ENCODE data around the gene RAB3D. TPM values are rescaled to one million over a fixed set of nuclear protein-coding genes. Genes with fewer than 3 reads are reported as not detected.
"Not testable (repeated sequence)": the region's sequence is repeated elsewhere in the genome, so short reads cannot be mapped to it uniquely, and the experiment has no call there.

Gene RAB3D
- total RNA-seq, 1 donor from 2014 or later: 9.4 TPM

DNA sequence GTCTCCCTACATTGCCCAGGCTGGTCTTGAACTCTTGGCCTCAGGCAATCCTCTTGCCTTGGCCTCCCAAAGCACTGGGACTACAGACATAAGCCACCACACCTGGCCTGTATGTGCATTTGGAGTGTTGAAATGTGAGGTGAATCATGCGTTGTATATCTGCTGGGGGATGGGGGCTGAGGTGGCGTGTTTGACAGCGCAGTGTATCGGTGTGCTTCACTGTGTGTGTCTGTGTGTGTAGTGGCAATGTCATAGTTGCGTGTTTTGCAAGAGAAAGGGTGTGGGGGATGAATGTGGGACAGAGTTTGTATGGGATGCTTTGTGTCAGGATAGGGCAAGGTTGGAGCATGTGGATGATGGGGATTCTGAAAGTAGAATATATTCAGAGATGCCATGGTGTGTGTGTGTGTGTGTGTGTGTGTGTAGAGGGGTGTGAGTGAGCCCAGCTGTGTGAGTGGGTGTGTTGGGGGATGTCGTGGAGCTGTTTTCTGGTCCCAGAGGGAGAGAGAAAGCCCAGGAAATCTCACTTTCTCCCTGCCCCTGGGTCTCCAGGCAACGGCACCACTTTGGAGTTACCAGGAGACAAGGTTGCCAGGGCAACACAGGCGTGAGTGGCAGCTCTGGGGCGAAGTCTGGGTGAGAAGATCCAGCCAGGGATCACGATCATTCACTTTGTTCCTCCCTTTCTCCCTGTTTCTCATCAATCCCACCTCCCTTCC lies 33.9 kb upstream of the RAB3D start:
- ATAC-seq (no peak), DNase-seq (ENCODE audit: missing footprints) (no peak)
- intact Hi-C loops (cut with DNase I): loop anchor here (5.0 kb wide), 1 partner anchor 129 kb away; no protein-coding TSS in a partner anchor

DNA sequence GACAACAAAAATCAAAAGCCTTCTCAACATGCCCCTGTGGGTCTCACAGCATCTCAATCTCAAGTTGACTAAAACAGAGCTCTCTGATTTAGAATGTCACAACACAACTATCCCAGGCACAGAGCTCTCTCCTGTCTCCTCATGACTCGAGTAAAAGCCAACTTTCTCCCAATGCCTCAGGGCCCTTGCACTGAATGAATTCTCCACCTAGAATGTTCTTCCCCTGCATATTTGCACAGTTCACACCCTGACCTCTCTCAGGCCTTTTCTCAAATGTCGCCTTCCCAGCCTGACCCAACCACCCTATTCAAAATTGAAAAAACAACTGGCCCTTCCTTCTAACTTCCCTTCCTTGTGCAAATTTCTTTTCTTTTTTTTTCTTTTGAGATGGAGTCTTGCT lies 31.3 kb upstream of the RAB3D start:
- intact Hi-C loops (cut with DNase I): loop anchor here (5.0 kb wide), 1 partner anchor 132 kb away; no protein-coding TSS in a partner anchor
- ATAC-seq (no peak), DNase-seq (ENCODE audit: missing footprints) (no peak)

DNA sequence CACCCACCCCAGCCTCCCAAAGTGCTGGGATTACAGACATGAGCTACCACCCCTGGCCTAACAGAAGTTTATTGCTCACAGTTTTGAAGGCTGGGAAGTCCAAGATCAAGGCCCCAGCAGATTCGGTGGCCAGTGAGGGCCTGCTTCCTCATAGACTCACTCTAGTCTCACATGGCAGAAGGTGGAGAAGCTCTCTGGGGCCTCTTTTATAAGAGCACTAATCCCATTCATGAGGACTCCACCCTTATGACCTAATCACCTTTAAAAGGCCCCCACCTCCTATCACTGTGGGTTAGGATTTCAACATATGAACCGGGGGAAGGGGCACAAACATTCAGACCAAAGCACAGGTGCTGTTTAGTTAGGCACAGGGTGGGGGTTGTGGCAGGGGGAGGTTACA lies 28.1 kb upstream of the RAB3D start:
- ATAC-seq (no peak), DNase-seq (ENCODE audit: missing footprints) (no peak)
- intact Hi-C loops (cut with DNase I): no loop called here

DNA sequence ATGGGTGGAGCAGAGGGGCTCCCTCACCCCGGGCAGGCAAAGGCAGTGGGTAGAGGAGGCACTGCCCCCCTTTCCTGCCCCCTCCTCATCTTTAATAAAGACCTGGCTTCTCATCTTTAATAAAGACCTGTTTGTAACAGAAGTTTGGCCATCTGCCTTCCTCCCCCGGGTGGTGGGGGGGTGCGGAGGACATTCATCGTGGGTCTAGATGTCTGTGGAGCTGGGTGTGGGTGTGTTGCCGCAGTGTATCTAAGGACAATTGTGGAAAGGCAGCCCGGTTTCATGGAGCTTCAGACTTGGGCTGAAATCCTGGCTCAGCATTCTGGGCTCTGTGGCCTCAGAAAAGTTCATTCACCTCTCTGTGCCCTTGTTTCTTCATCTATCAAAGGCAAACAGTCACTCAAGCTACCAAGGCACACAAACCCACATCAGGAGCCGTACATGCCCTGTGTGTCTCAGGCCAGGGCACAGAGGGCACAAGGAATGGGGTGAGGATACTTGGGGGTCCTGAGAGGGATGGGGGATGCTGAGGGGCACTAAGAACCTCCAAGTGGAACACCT lies 26.2 kb upstream of the RAB3D start:
- ATAC-seq (no peak), DNase-seq (ENCODE audit: missing footprints) (no peak)
- intact Hi-C loops (cut with DNase I): no loop called here

DNA sequence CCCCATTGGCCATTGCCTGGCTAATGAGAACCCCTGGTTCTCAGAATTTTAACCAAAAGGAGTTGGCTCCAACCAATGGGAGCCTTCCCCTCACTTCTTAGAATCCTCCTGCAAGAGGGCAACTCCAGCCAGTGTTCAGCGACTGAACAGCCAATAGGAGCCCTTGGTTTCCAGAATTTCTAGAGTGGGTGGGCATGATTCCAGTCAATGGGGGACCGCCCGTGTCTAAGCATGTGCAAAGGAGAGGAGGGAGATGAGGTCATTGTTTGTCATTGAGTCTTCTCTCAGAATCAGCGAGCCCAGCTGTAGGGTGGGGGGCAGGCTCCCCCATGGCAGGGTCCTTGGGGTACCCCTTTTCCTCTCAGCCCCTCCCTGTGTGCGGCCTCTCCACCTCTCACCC lies 25.5 kb upstream of the RAB3D start:
- ATAC-seq (no peak), DNase-seq (ENCODE audit: missing footprints) (no peak)
- intact Hi-C loops (cut with DNase I): no loop called here

DNA sequence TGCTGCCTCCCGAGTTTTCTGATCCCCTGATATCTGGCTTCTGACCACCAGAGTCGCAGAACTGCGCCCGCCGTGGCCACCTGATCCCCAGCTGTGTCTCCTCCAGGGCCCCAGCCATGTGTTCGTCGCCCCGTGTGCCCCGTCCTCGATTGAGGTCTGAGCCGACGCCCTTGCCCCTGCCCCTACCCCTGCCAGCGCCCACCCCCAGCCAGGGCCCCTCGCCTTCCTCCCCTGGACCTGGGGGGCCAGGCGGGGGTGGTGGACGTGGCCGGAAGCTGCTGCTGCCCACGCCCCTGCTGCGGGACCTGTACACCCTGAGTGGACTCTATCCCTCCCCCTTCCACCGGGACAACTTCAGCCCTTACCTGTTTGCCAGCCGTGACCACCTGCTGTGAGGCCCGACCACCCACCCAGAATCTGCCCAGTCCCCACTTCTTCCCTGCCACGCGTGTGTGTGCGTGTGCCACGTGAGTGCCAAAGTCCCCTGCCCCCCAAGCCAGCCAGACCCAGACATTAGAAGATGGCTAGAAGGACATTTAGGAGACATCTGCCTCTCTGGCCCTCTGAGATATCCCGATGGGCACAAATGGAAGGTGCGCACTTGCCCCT lies 24.9 kb upstream of the RAB3D start:
- ATAC-seq: no peak
- intact Hi-C loops (cut with DNase I): no loop called here
- DNase-seq (ENCODE audit: missing footprints): no peak

DNA sequence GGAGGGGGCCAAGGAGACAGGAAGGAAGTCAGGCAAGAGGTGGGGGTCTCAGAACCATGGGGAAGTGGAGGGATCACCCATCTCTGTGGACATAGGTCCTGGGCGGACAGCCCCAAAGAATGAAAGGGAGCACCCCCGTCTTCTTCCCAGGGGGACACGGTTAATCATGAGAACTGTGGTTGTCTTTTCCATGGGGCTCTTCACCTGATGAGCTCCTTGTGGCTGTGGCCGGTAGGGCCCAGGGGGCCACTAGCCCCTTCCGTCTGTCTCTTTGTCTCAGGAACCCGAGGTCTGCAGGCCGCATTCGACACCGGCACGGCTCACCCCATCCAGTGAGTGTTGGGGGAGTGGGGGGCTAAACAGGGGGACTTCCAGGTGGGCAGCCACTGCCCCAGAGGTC lies 24.4 kb upstream of the RAB3D start:
- intact Hi-C loops (cut with DNase I): no loop called here
- DNase-seq (ENCODE audit: missing footprints) (no peak), ATAC-seq (no peak)

DNA sequence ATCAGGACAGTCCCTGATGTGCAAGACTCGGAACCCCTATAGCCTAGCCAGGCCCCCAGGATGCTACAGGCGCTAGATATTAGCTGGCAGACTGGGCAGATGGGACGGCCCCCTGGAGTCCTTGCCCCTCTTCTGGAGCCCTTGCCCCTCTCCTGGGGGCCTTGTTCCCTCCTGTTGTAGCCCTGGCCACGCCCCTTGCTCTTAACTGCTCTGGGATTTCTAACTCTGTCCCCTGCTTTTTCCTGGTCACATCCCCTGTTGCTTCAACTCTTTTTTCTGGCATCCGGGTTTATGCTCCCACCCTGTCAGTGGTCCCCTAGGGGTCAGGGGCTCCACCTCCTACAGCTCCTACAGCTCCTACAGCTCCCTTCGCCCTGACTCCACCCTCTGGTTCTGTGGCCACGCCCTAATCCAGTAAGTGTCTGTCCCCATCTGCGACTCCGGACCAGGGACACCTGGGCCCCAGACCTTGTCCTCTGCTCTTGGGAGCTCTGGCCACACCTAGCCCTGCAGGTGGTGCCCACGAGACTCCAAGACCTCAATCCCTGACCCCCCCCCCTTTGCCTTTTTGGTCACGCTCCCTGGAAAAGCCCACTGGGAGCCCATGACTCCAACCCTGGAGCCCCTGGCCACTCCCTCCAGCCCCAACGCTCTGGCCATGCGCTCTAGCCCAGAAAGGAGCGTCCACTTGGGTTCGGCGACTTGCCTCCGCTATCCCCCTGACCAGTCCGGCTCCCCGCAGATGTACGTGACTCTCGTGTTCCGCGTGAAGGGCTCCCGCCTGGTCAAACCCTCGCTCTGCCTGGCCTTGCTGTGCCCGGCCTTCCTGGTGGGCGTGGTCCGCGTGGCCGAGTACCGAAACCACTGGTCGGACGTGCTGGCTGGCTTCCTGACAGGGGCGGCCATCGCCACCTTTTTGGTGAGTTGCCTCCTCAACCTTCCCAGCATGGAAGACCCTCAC lies 22.6 kb upstream of the RAB3D start:
- ATAC-seq: no peak
- intact Hi-C loops (cut with DNase I): no loop called here
- no peak for DNase-seq (ENCODE audit: missing footprints)

DNA sequence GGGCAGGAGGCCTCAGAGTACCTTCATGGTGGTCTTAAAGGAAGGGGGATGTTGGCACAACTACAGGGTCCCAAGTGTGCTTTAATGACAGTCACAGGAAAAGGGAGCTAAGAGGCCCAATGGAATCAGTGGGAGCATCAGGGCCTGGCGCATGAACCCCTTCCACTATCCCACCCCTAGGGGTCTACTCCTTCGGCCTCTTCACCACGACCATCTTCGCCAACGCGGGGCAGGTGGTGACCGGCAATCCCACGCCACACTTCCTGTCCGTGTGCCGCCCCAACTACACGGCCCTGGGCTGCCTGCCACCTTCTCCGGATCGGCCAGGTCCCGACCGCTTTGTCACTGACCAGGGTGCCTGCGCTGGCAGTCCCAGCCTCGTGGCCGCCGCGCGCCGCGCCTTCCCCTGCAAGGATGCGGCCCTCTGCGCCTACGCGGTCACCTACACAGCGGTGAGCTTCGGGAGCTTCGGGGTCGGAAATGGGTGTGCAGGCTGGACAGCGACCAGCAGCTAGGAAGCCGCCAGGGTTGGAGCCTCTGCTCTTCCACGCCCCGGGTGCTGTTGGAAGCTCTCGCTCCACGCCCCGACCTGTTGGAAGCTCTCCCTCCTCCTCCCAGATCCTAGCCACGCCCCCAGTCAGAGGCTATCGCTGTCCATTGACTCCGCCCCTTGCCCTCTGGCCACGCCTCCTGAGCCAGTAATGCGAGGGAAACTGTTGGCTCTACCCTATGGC lies 21.7 kb upstream of the RAB3D start:
- DNase-seq (ENCODE audit: missing footprints): peak; percentile 68
- intact Hi-C loops (cut with DNase I): no loop called here
- no peak for ATAC-seq

DNA sequence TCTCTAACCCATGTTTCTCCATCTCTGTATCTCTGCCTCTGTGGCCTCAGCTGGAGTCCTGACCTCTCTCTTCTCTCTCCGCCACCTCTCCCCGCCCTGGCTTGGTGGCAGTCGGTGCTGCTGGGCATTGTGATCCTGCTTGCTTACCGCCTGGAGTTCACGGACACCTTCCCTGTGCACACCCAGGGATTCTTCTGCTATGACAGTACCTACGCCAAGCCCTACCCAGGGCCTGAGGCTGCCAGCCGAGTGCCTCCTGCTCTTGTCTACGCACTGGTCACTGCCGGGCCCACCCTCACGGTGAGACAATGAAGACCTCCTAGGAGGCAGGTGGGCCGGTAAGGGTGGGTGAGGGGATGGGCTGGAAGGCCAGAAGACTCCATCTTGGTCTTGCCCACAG lies 20.0 kb upstream of the RAB3D start:
- intact Hi-C loops (cut with DNase I): no loop called here
- DNase-seq (ENCODE audit: missing footprints): no peak

DNA sequence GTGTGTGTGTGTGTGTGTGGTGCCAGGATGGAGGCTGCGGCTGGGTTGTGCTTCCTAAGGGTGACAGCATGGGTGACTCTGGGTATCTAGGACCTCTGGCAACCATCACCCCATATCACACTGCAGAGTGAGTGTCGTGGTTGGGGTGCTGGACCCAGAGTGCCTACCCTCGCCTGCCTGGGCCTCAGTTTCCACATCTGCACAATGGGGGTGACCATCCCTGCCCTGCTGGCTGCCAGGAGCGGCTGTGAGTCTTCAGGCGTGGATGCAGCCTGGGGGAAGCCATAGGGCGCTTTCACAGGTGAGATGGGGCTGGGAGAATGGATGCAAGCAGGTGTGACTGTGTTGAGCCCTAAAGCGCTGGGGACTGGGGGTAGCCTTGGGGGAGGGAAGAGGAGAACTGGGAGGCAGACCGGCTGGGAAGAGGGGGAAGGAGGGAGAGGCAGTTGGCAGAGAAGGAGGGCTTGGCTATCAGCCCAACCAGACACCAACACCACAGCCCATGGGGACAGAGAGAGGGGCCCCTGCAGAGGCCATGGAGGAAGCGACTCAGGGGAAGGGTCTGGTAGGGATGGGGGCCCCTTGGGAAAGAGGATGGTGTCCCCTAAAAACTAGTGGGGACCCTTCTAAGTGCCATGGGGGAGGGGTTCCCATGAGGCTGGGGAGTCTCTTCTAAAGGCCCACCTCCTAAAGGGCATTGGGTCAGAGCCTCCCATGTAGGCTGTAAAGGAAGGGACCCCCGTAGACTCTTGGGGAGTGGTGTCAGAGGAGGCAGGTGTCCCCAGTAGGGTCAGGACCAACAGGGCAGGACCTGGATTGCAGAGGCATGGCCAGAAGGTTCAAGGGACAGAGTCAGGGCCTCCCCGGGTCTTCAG lies 17.5 kb upstream of the RAB3D start:
- ATAC-seq (no peak), DNase-seq (ENCODE audit: missing footprints) (no peak)
- intact Hi-C loops (cut with DNase I): no loop called here

More for the DNA sequence above, 20.0 kb upstream of the RAB3D start:
- no peak for ATAC-seq

DNA sequence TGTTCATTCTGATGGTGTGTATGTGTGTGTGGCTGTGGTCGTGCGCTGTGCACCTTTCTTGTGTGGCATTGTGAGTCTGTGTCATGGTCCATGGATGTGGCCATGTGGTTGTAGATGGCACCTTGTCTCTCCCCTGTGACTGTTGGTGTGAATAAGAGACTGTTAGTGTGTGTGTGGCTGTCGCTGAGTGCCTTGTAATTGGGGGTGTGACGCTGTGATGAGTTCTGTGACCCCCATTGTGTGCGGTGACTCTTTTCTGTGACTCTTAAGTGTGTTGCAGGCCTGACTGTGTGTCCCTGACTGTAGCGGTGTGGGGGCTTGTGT lies 16.6 kb upstream of the RAB3D start:
- ATAC-seq (no peak), DNase-seq (ENCODE audit: missing footprints) (no peak)
- intact Hi-C loops (cut with DNase I): no loop called here

DNA sequence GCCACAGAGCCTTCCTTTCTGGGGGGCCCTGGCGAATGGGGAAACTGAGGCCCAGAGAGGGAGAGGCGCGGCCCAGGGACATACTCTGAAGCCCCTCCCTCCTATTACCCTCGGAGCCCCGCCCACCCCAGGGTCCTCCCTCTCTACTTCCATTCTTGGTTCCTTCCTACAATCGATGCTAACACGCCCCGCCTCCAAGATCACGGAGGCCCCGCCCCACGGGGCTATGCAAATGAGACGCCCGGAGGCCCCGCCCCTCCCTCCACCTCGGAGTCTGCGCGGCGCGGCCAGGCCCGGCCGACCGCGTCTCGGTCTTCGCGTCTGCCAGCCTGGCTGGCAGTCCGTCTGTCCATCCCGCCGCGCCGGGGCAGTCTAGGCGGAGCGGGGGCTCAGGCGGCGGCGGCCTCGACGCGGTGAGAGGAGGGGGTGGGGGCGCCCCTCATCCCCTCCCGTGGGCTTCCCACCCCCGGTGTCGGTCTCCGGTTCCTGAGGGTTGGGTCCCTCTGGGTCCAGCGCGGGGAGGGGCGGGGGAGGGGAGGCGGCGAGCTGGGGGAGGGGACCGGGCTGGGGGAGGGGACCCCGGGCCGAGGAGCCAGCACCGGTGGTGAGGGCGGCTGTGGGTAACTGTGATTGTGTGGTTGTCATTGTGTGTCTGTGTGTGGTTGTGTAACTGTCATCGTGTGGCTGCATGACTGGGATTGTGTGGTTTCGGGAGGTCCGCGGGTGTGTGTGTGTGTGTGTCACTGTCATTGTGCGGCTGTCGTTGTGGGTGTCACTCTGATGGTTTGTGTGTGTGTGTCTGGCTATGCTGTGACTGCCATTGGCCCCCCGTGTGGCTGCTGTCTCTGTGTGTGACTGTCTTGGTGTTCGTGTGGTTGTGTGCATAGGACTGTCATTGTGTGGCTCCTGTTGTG lies 16.0 kb upstream of the RAB3D start, which contains the start of gene PLPPR2:
Gene PLPPR2, plus strand, starts transcription at position 273 of the 914 bp plus-strand sequence. CDS start 2,242 bp downstream, outside the sequence.
- intact Hi-C loops (cut with DNase I): no loop called here
- ATAC-seq (peak; percentile 96), DNase-seq (ENCODE audit: missing footprints) (peak; percentile 99)

DNA sequence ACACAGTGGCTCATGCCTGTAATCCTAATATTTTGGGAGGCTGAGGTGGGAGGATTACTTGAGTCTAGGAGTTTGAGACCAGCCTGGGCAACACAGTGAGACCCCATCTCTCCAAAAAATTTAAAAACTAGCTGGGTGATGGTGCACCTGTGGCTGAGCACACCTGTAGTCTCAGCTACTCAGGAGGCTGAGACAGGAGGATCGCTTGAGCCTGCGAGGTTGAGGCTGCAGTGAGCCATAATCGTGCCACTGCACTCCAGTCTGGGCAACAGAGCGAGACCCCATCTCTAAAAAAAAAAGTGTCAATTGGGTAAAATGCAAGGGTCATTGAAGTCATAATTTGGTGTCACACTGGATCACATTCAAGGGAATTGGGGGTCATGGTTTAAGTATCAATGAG lies 14.6 kb upstream of the RAB3D start:
- intact Hi-C loops (cut with DNase I); ATAC-seq; DNase-seq (ENCODE audit: missing footprints): not testable (repeated sequence)

DNA sequence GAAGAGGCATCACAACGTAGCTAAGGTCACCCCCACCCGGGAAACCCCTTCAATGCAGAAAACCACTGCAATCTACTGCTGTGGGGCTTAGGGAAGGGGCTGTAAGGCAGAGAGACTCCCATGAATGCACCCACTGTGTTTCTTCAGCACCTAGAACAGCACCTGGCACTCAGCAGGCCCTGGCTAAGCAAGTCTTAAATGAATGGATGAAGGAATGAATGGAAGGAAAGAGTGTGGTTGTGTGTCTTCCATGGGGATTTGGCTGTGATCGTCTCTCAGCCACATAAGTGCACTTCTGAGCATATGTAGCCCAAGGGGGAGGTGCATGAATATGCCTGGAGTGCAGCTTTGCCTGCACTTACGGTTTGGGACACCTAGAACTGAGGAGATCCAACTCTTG lies 9.7 kb upstream of the RAB3D start:
- ATAC-seq (no peak), DNase-seq (ENCODE audit: missing footprints) (no peak)
- intact Hi-C loops (cut with DNase I): no loop called here

DNA sequence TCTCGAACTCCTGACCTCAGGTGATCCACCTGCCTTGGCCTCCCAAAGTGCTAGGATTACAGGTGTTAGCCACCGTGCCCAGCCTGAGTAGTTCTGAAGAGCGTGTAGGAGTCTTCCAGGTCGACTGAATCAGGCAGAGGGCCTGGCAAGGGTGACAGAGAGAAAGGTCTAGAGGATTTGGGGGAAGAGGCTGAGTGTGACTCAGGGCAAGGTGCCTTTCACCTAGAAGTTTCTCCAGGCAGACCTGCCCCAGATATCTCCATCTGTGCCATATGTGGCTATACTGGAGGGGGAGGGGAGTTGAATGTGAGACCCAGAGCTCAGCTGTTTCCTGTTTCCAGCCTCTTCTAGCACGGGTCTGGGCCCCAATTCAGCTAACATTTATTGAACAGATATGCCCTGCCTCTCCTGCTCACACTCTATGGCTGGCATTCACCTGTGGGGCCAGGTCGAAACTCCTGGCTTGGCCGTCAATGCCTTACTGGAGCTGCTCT lies 8.1 kb upstream of the RAB3D start:
- DNase-seq (ENCODE audit: missing footprints) (no peak), ATAC-seq (no peak)
- intact Hi-C loops (cut with DNase I): loop anchor here (2.0 kb wide), 2 partner anchors 27 to 53 kb away; partner anchors contain the start of gene SWSAP1

Data from Right ventricle myocardium inferior (tissue), 1 donor.